K562 (cell line): ENCODE data around the gene GARIN1A. TPM values are rescaled to one million over a fixed set of nuclear protein-coding genes. Genes with fewer than 3 reads are reported as not detected.
"Not testable (repeated sequence)": the region's sequence is repeated elsewhere in the genome, so short reads cannot be mapped to it uniquely, and the experiment has no call there.

Source experiments
- ATAC-seq: fragments of 200-7000 bp; cut with Tn5 transposase; 3 replicates; pipeline ENCODE4 v1.9.1; 2020; ENCODE audit warnings: moderate library complexity
- BruUV-seq: library from RNA; stranded (reverse); fragments of 400-500 nt; replicated peaks from 2 replicates; lab custom pipeline; 2021; lab: Mats Ljungman, UMichigan
- CTCF ChIA-PET: fragments of 300-600 bp; formaldehyde crosslinking; extraction: SDS; loops from one replicate; lab custom pipeline; 2021; ENCODE audit warnings: low intra/inter-chr PET ratio; lab: Yijun Ruan, JAX
- POLR2A ChIA-PET: fragments of 300-600, 350-650 bp; sonication (Branson Sonifier 250); formaldehyde crosslinking; extraction: SDS; loops from one replicate; lab custom pipeline; 2021; ENCODE audit warnings: antibody characterized with exemption, inconsistent platforms; lab: Yijun Ruan, JAX
- DNase-seq, 4 experiments: peaks; one replicate each; pipeline versions ENCODE4 v3.0.0 to v3.0.0-alpha.2; 2011 to 2018; ENCODE audit warnings: low spot score in 3 of 4, mixed read lengths in 3 of 4; ENCODE audit errors: extremely low read depth in 1 of 4
- FAIRE-seq: peaks from 2 replicates; lab custom pipeline; 2011; peaks lifted over from hg19 to GRCh38; lab: Jason Lieb, UNC
- H2AFZ ChIP-seq: 2 replicates; pipeline ENCODE4 v1.6.0; 2011; ENCODE audit warnings: low read depth, low read length, control low read depth, inconsistent platforms
- H3K27ac ChIP-seq: fragments of 200-600 bp; 3 replicates; pipeline ENCODE4 v1.8.0; 2011; ENCODE audit warnings: low read depth, mild to moderate bottlenecking, control low read depth, inconsistent platforms, low read length, moderate library complexity, mixed read lengths; ENCODE audit errors: extremely low read depth
- H3K27me3 ChIP-seq, 2 experiments: fragments of 300-600 bp in 1 of 2; 2 replicates in 1 of 2; 3 replicates in 1 of 2; pipeline versions ENCODE4 v1.6.0 to v1.8.0; 2011; ENCODE audit warnings: inconsistent platforms in 2 of 2, low read length in 2 of 2, mild to moderate bottlenecking in 1 of 2, mixed read lengths in 1 of 2, moderate library complexity in 1 of 2; ENCODE audit not compliant: control insufficient read depth in 2 of 2, insufficient read depth in 2 of 2
- H3K36me3 ChIP-seq: fragments of 300-600 bp; 3 replicates; pipeline ENCODE4 v1.8.0; 2011; ENCODE audit warnings: mild to moderate bottlenecking, low read length, inconsistent platforms; ENCODE audit not compliant: control insufficient read depth, insufficient read depth
- H3K4me1 ChIP-seq, 2 experiments: fragments of 200-600 bp in 1 of 2; replicated peaks in 1 of 2; 2 replicates in 1 of 2; 3 replicates in 1 of 2; pipeline versions ENCODE4 v1.5.1 to v1.8.0; 2011; ENCODE audit warnings: inconsistent platforms in 2 of 2, low read length in 2 of 2, mild to moderate bottlenecking in 1 of 2, mixed read lengths in 1 of 2, moderate library complexity in 1 of 2; ENCODE audit not compliant: control insufficient read depth in 2 of 2, insufficient read depth in 2 of 2
- H3K4me2 ChIP-seq: 2 replicates; pipeline ENCODE4 v1.6.1; 2011; ENCODE audit warnings: low read length, control low read depth, inconsistent platforms, mixed read lengths; ENCODE audit not compliant: insufficient read depth
- H3K4me3 ChIP-seq: fragments of 200-600 bp; sonication (generic), shearing (Covaris generic); 2 replicates; pipeline ENCODE4 v1.5.1; 2016; ENCODE audit warnings: control low read depth, inconsistent platforms
- H3K79me2 ChIP-seq: fragments of 200-600 bp; 3 replicates; pipeline ENCODE4 v1.8.0; 2011; ENCODE audit warnings: low read length, inconsistent platforms; ENCODE audit not compliant: control insufficient read depth, insufficient read depth
- H3K9ac ChIP-seq, 2 experiments: 2 replicates each; pipeline versions ENCODE4 v1.6.0 to v1.6.1; 2011; ENCODE audit warnings: low read depth in 2 of 2, low read length in 2 of 2, control low read depth in 1 of 2, inconsistent platforms in 1 of 2, mild to moderate bottlenecking in 1 of 2, mixed read lengths in 1 of 2; ENCODE audit not compliant: insufficient read depth in 1 of 2
- H3K9me1 ChIP-seq: one replicate; pipeline ENCODE4 v1.6.0; 2011; ENCODE audit warnings: inconsistent platforms, mild to moderate bottlenecking, low read length, moderate library complexity; ENCODE audit not compliant: control insufficient read depth, insufficient read depth
- H3K9me3 ChIP-seq: replicated peaks from 2 replicates; pipeline ENCODE4 v1.5.1; 2011; ENCODE audit warnings: low read depth, low read length, inconsistent platforms; ENCODE audit not compliant: control insufficient read depth, insufficient read depth
- H4K20me1 ChIP-seq: replicated peaks from 2 replicates; pipeline ENCODE4 v1.6.1; 2011; ENCODE audit warnings: low read length, inconsistent platforms, mixed read lengths; ENCODE audit not compliant: control insufficient read depth, insufficient read depth
- ARID1B ChIP-seq: fragments of 450-650 bp; IDR thresholded peaks from 2 replicates; pipeline ENCODE4 v1.6.1; 2016; ENCODE audit warnings: antibody characterized with exemption, mild to moderate bottlenecking, inconsistent platforms
- CHD2 ChIP-seq: IDR thresholded peaks from 2 replicates; pipeline ENCODE4 v1.6.1; 2011; ENCODE audit warnings: low read depth, low read length
- CTBP1 ChIP-seq: fragments of 450-650 bp; IDR thresholded peaks from 2 replicates; pipeline ENCODE4 v1.6.1; 2016; ENCODE audit warnings: borderline replicate concordance
- EGR1 ChIP-seq: fragments of 450-650 bp; conservative IDR thresholded peaks from 2 replicates; pipeline ENCODE4 v1.6.1; 2017; ENCODE audit warnings: mild to moderate bottlenecking
- HDAC2 ChIP-seq: fragments of 450-650 bp; IDR thresholded peaks from 2 replicates; pipeline ENCODE4 v1.6.1; 2016; ENCODE audit warnings: mild to moderate bottlenecking
- MAZ ChIP-seq, 2 experiments: fragments of 450-650 bp in 1 of 2; sonication (generic) in 1 of 2; formaldehyde crosslinking; IDR thresholded peaks in 1 of 2; conservative IDR thresholded peaks in 1 of 2; 2 replicates each; pipeline versions ENCODE4 v1.4.0 to v1.5.0; 2020; ENCODE audit warnings: mild to moderate bottlenecking in 1 of 2, missing genetic modification reagents in 1 of 2
- MYBL2 ChIP-seq, 2 experiments: fragments of 450-650 bp in 1 of 2; sonication (generic) in 1 of 2; formaldehyde crosslinking in 1 of 2; IDR thresholded peaks; 2 replicates each; pipeline versions ENCODE4 v1.6.1 to v1.8.1; 2017 to 2022; ENCODE audit warnings: borderline replicate concordance in 1 of 2, inconsistent platforms in 1 of 2, low read depth in 1 of 2, mild to moderate bottlenecking in 1 of 2, missing genetic modification reagents in 1 of 2, moderate library complexity in 1 of 2
- NCOR1 ChIP-seq: fragments of 450-650 bp; IDR thresholded peaks from 2 replicates; pipeline ENCODE4 v1.6.1; 2016; ENCODE audit warnings: mild to moderate bottlenecking, moderate library complexity
- NRF1 ChIP-seq, 2 experiments: fragments of 450-650 bp; IDR thresholded peaks in 1 of 2; conservative IDR thresholded peaks in 1 of 2; 2 replicates each; pipeline ENCODE4 v1.6.1; 2014; ENCODE audit warnings: mild to moderate bottlenecking in 2 of 2
- POLR2A ChIP-seq: fragments of 450-650 bp; conservative IDR thresholded peaks from 2 replicates; pipeline ENCODE4 v1.6.1; 2016
- POLR2B ChIP-seq: fragments of 450-650 bp; IDR thresholded peaks from 2 replicates; pipeline ENCODE4 v1.6.1; 2018; ENCODE audit warnings: low read depth; ENCODE audit not compliant: partially characterized antibody
- RBM25 ChIP-seq: fragments of 200-400 bp; formaldehyde crosslinking; IDR thresholded peaks from 2 replicates; pipeline ENCODE4 v1.6.1; 2018; ENCODE audit warnings: low read length, low read depth, moderate library complexity; ENCODE audit not compliant: severe bottlenecking
- RCOR1 ChIP-seq, 2 experiments: IDR thresholded peaks; 2 replicates each; pipeline ENCODE4 v1.6.1; 2012; ENCODE audit warnings: low read depth in 2 of 2, low read length in 2 of 2, borderline replicate concordance in 1 of 2, improper control_type of control experiment in 1 of 2
- TAF1 ChIP-seq: IDR thresholded peaks from 2 replicates; pipeline ENCODE4 v1.6.1; 2011; ENCODE audit warnings: mild to moderate bottlenecking, low read length, moderate library complexity; ENCODE audit not compliant: insufficient read depth, control insufficient read depth, severe bottlenecking; ENCODE audit errors: extremely low read depth
- TBP ChIP-seq: optimal IDR thresholded peaks from 2 replicates; pipeline ENCODE3; 2011; ENCODE audit warnings: low read depth, low read length, improper control_type of control experiment
- ZNF316 ChIP-seq: fragments of 450-650 bp; IDR thresholded peaks from 2 replicates; pipeline ENCODE4 v1.6.1; 2016
- ZNF766 ChIP-seq: fragments of 200-800 bp; sonication (Bioruptor generic); conservative IDR thresholded peaks from 2 replicates; pipeline ENCODE4 v1.6.1; 2016; ENCODE audit warnings: missing genetic modification characterization, missing compliant biosample characterization
- WGBS: fragments of 100-300 bp; shearing (Covaris generic); methylation state at CpG from one replicate; pipeline ENCODE4 v1.1.6; 2016; ENCODE audit warnings: low coverage, mixed read lengths; ENCODE audit not compliant: insufficient coverage; ENCODE audit errors: missing lambda C conversion rate; 5-methylcytosine and 5-hydroxymethylcytosine counted together
- in situ Hi-C: fragments of 300-500 bp; cut with MboI; formaldehyde crosslinking; loops from 4 replicates; pipeline ENCODE4 v1.15.0; 2018; ENCODE audit warnings: inconsistent platforms, mixed read lengths
- intact Hi-C: fragments of 100-400 bp; cut with micrococcal nuclease; formaldehyde crosslinking; loops from 2 replicates; pipeline ENCODE4 v1.14.2; 2022
- polyA plus RNA-seq, 8 experiments: library from polyadenylated mRNA; depleted of rRNA in 4 of 8; stranded (reverse) in 5 of 8; unstranded in 3 of 8; fragments of >200 nt; fragmentation: Nextera tagmentation in 2 of 8; fragmentation: Illumina TruSeq in 1 of 8; extraction: Ambion mirVana in 2 of 8; extraction: Trizol in 1 of 8; gene quantifications; 2 replicates each; pipeline versions ENCODE4 v1.2.1 to v1.2.3, GENCODE V29; 2011 to 2014; ENCODE audit warnings: inconsistent platforms in 1 of 8, missing spikeins in 1 of 8
- total RNA-seq, 7 experiments: library from RNA; depleted of rRNA in 6 of 7; stranded (reverse); fragments of >200 nt in 6 of 7; fragmentation: Illumina TruSeq in 2 of 7; extraction: Trizol in 2 of 7; gene quantifications; 2 replicates each; pipeline versions ENCODE4 v1.2.1 to v1.2.3, GENCODE V29; 2011 to 2021; ENCODE audit warnings: low replicate concordance in 1 of 7

GARIN1A gene
- total and polyA plus RNA-seq, 9 of the 15 experiments (the other 6 are each of a cell fraction or from before 2014, with no cell fraction given) = 0.01 to 0.41 (median 0.04) TPM; not detected in 3

- POLR2A ChIA-PET = interaction anchor here (0.5 to 2.9 kb wide), 4 partner anchors 20 to 471 kb away, joined by 3 to 10 read pairs (median 4); partner anchors contain the start of gene CALU
- FAIRE-seq, H3K9ac ChIP-seq: not testable (repeated sequence)
Observed at GRCh38 chr7:128683270-128683669, 11.2 kb downstream of the GARIN1A start.

GRCh38 chr7:128683738-128684137, 11.6 kb downstream of the GARIN1A start:
- H3K4me1 ChIP-seq; H3K4me3 ChIP-seq; H3K36me3 ChIP-seq; BruUV-seq; H3K79me2 ChIP-seq; CTCF ChIA-PET; H4K20me1 ChIP-seq; H3K9me1 ChIP-seq; intact Hi-C loops; H3K27ac ChIP-seq; H3K9me3 ChIP-seq; in situ Hi-C loops; TF ChIP-seq MYBL2 (CRISPR knock-in tag; IDR thresholded peaks at IDR 0.05; ENCODE audit: borderline replicate concordance): not testable (repeated sequence)
- WGBS = 9% methylated on average over 4 of the region's 4 CpGs
- Histone ChIP-seq H3K9ac (peak overlapping the region in 1 of 2 experiments; percentile 17; a peak in 1 of 4 replicates), H3K27me3 (peaks cover 8 to 13% of the 10 kb centered on the region in 2 experiments; a peak in 3 of 5 replicates), H3K4me2 (peak overlapping the region; percentile 3; the same call in 1 of the 2 replicates), H2AFZ (peak overlapping the region; percentile 87)
- POLR2A ChIA-PET = interaction anchor here (0.9 to 1.5 kb wide), 3 partner anchors 11 to 21 kb away, joined by 3 to 4 read pairs (median 4); partner anchors contain the start of gene GARIN1A
- FAIRE-seq (peak; percentile 49), DNase-seq (peak in 1 of 4 experiments; percentile 38), ATAC-seq (peak; percentile 80)
- 0 out of 2 replicates have a peak, but pooled peaks have one; percentile 49 for TF ChIP-seq HDAC2
- TF ChIP-seq EGR1 = peak; percentile 57
- peak; percentile 12; the same call in 1 of the 2 replicates for TF ChIP-seq CTBP1
- peak; percentile 28; the same call in 1 of the 2 replicates for TF ChIP-seq NCOR1
- peak; percentile 33 for TF ChIP-seq TAF1
- TF ChIP-seq POLR2A = peak; percentile 68
- TF ChIP-seq ZNF316 = peak; percentile 12; the same call in 1 of the 2 replicates
- peak in 1 of 2 experiments; percentile 28; a peak in 1 of 4 replicates for TF ChIP-seq MAZ (CRISPR knock-in tag; conservative IDR thresholded peaks at IDR 0.05 in 1 of 2, IDR thresholded peaks at IDR 0.05 in 1 of 2)
- peak; percentile 92 for TF ChIP-seq CHD2
- peak in 1 of 2 experiments; percentile 46; a peak in 1 of 4 replicates for TF ChIP-seq RCOR1 (IDR thresholded peaks at IDR 0.05; ENCODE audit: borderline replicate concordance in 1 of 2, low read depth in 2 of 2, low read length in 2 of 2)
- peak; percentile 51 for TF ChIP-seq POLR2B
- TF ChIP-seq MYBL2 (IDR thresholded peaks at IDR 0.05; ENCODE audit: low read depth) = peak; percentile 46; the same call in 1 of the 2 replicates
- peak; percentile 53 for TF ChIP-seq TBP
- TF ChIP-seq ARID1B = peak; percentile 65
- TF ChIP-seq RBM25 = peak; percentile 16
- TF ChIP-seq NRF1 (conservative IDR thresholded peaks at IDR 0.05 in 1 of 2, IDR thresholded peaks at IDR 0.05 in 1 of 2) = peak in 1 of 2 experiments; percentile 10; a peak in 1 of 4 replicates
- peak; percentile 58; the same call in 1 of the 2 replicates for TF ChIP-seq ZNF766 (CRISPR knock-in tag)

More at GRCh38 chr7:128683270-128683669, 11.2 kb downstream of the GARIN1A start:
- Histone ChIP-seq H2AFZ (peak overlapping the region; percentile 87; the same call in 1 of the 2 replicates), H3K27me3 (peaks cover 6 to 13% of the 10 kb centered on the region in 2 experiments; a peak in 3 of 5 replicates)
- H3K4me3 ChIP-seq, H3K36me3 ChIP-seq, H4K20me1 ChIP-seq, H3K9me1 ChIP-seq, intact Hi-C loops, ATAC-seq, in situ Hi-C loops, H3K9me3 ChIP-seq, H3K27ac ChIP-seq, H3K4me1 ChIP-seq, CTCF ChIA-PET, DNase-seq, H3K79me2 ChIP-seq, H3K4me2 ChIP-seq: not testable (repeated sequence)
- TSS peak; percentile 90 for BruUV-seq
- WGBS = 87% methylated on average over 1 of the region's 1 CpG
